Chondrocyte (in vitro differentiated cells): ENCODE measurements around the gene DCTD. TPM values are rescaled to one million over a fixed set of nuclear protein-coding genes. Genes with fewer than 3 reads are reported as not detected.

Experiments
- DNase-seq: peaks from one replicate; pipeline ENCODE4 v3.0.0; 2021; ENCODE audit warnings: mixed read lengths, low spot score
- H3K27ac Mint-ChIP-seq: one replicate; pipeline ENCODE4 v1.8.0; 2021; ENCODE audit warnings: mild to moderate bottlenecking, moderate library complexity, mixed read lengths; ENCODE audit not compliant: unreplicated experiment
- H3K27me3 Mint-ChIP-seq: 2 replicates; pipeline ENCODE4 v1.8.0; 2021; ENCODE audit warnings: low read depth, mixed read lengths
- H3K36me3 Mint-ChIP-seq: 2 replicates; pipeline ENCODE4 v1.8.0; 2021; ENCODE audit warnings: low read depth, mixed read lengths
- H3K4me1 Mint-ChIP-seq: 2 replicates; pipeline ENCODE4 v1.8.0; 2021; ENCODE audit warnings: low read depth, mild to moderate bottlenecking, mixed read lengths
- H3K4me3 Mint-ChIP-seq: one replicate; pipeline ENCODE4 v1.8.0; 2021; ENCODE audit warnings: mild to moderate bottlenecking, moderate library complexity, mixed read lengths; ENCODE audit not compliant: unreplicated experiment
- H3K9me3 Mint-ChIP-seq: 2 replicates; pipeline ENCODE4 v1.8.0; 2021; ENCODE audit warnings: low read depth, mixed read lengths
- total RNA-seq: library from RNA; stranded (reverse); gene quantifications from 3 replicates; pipeline ENCODE4 v1.2.1, GENCODE V29; 2021
- TF ChIP-seq, protein P1 (sequence below): fragments of 200-600 bp; sonication (generic); IDR thresholded peaks from 2 replicates; pipeline ENCODE4 v1.5.0; 2021; ENCODE audit warnings: antibody characterized with exemption, mild to moderate bottlenecking, moderate library complexity

Gene DCTD
- total RNA-seq, 1 donor from 2014 or later: 130 TPM

DNA sequence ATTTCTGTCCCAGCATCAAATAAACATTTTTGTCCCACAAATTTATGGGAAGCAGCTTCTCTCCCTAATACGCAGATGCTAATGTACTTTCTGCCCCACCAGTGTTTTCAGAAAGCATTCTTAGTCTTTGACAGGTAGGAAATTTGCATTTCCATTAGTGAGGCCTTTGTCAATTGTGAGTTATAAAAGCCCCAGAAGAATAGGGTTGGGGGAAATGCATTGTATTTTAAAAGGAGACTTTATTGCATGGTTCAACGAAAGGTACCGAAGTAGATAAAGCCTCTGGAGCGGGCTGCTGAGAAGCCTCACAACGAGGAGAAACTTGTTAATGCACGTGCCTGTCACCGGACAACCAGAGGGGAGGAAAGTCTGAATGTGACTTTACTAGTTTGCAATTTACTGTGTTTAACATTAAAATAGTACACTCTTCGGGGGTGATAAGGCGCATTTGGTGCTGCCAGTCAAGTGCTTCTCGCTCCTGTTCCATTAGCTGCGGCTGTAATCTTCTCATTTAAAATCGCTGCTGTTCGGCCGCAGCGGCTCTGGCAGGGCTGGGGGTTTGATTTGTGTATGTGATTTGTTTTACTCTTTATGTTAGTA, 63.4 kb downstream of the DCTD start:
- DNase-seq: no peak
- H3K4me3 Mint-ChIP-seq: no peak overlapping the region
- no peak overlapping the region for H3K27ac Mint-ChIP-seq
- H3K4me1 Mint-ChIP-seq: no peaks in the 10 kb centered on the region
- H3K36me3 Mint-ChIP-seq: peaks cover 2% of the 10 kb centered on the region
- TF ChIP-seq, protein P1, sequence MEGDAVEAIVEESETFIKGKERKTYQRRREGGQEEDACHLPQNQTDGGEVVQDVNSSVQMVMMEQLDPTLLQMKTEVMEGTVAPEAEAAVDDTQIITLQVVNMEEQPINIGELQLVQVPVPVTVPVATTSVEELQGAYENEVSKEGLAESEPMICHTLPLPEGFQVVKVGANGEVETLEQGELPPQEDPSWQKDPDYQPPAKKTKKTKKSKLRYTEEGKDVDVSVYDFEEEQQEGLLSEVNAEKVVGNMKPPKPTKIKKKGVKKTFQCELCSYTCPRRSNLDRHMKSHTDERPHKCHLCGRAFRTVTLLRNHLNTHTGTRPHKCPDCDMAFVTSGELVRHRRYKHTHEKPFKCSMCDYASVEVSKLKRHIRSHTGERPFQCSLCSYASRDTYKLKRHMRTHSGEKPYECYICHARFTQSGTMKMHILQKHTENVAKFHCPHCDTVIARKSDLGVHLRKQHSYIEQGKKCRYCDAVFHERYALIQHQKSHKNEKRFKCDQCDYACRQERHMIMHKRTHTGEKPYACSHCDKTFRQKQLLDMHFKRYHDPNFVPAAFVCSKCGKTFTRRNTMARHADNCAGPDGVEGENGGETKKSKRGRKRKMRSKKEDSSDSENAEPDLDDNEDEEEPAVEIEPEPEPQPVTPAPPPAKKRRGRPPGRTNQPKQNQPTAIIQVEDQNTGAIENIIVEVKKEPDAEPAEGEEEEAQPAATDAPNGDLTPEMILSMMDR: no peak
- peaks cover 17% of the 10 kb centered on the region for H3K9me3 Mint-ChIP-seq
- no peaks in the 10 kb centered on the region for H3K27me3 Mint-ChIP-seq

DNA sequence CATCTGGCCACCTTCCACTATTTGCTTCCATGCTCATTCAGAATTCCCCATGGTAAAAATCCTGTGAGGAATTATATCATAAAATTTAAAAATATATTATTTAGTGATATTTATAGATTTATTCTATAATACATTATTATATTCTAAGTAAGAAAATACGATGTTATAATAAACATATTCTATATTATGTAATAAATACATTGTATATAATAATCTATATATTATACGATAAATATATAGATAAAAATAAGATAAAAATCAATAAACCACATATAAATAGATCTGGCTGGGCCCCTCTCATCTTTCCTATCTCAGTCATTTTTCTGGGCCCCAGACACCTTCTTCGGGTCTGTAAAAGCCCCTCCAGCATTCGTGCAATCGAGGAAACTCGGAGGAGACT, 68.5 kb downstream of the DCTD start:
- no peaks in the 10 kb centered on the region for H3K36me3 Mint-ChIP-seq
- H3K9me3 Mint-ChIP-seq: peaks cover 10% of the 10 kb centered on the region
- H3K4me3 Mint-ChIP-seq: no peak overlapping the region
- H3K4me1 Mint-ChIP-seq: peaks cover 1% of the 10 kb centered on the region
- no peak overlapping the region for H3K27ac Mint-ChIP-seq
- H3K27me3 Mint-ChIP-seq: peaks cover 3% of the 10 kb centered on the region
- no peak for DNase-seq
- TF ChIP-seq, protein P1: no peak

DNA sequence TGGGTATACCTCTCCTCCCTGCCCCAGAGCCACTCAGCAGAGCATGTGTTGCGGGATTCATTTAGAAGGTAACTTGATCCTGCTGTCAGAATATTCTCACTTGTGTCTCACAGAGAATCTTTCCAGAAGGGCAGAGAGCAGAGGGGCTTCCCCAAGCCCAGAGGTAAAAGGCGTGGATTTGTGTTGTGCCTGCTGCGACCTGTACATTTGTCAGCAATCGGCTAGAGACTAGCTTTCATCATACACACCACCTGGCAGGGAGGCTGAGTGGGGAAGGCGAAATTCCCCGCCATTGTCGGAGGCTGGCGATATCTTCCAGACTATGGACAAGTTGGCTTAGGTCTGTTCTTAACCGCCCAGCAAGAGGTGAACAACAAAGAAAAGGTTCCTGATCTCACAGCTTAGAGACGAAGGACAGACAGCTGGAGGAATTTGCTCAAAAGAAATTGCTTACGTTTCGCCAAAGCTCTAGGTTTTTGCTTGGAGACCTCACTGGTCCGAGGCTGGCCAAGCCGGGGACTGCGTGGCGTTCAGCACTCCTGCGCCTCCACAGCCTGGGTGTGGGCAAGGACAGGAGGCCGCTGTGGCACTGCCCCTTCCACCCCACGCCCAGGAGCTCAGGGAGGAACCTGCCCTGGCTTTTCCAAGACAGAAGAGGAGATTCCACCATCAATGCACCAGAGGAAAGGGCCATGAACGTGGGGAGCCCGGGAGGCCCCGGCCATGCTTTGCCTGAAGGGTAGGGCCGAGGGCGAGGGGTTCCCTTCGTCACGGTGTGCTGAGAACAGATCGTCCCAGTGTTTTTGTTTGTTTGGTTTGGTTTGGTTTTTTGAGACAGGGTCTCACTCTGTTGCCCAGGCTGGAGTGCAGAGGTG, 69.4 kb downstream of the DCTD start:
- Mint-ChIP-seq H3K27me3 (peaks cover 6% of the 10 kb centered on the region), H3K27ac (no peak overlapping the region)

DNA sequence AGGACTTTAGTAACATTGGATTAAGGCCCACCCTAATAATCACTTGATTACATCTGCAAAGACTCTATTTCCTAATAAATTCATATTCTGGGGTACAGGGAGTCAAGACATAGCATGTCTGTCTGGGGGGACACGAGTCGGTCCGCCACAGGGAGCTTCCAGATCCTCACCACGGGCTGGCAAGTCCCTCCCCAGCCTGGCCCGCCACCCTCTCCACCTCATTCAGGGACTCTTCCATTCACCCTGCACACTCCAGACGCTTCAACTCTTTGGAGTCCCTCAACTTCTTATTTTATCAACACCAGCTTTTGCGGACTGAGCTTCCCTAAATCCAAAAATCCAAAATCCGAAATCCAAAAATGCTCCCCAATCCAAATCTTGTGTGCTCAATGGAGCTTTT, 71.2 kb downstream of the DCTD start:
- DNase-seq: no peak
- no peak overlapping the region for H3K4me3 Mint-ChIP-seq

More for the DNA sequence above, 69.4 kb downstream of the DCTD start:
- H3K4me1 Mint-ChIP-seq: peaks cover 3% of the 10 kb centered on the region
- no peak overlapping the region for H3K4me3 Mint-ChIP-seq
- peaks cover 4% of the 10 kb centered on the region for H3K9me3 Mint-ChIP-seq
- no peaks in the 10 kb centered on the region for H3K36me3 Mint-ChIP-seq
- DNase-seq: no peak
- TF ChIP-seq, protein P1: no peak

DNA sequence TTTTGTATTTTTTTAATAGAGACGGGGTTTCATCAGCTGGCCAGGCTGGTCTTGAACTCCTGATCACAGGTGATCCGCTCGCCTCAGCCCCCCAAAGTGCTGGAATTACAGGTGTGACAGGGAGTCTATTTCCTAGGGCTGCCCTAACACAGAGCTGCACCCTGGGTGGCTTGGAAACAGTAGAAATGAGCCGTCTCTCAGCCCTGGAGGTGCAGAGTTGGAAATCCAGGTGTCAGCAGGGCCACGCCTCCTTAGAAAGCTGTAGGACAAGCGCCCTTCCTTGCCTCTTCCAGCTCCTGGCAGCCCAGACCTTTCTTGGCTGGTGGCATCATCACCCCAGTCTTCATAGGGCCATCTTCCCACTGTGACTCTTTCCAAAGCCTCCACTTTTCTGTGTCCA, 71.6 kb downstream of the DCTD start:
- DNase-seq: no peak
- peaks cover 3% of the 10 kb centered on the region for H3K4me1 Mint-ChIP-seq
- TF ChIP-seq, protein P1: no peak
- H3K36me3 Mint-ChIP-seq: no peaks in the 10 kb centered on the region
- H3K9me3 Mint-ChIP-seq: peaks cover 5% of the 10 kb centered on the region
- H3K27me3 Mint-ChIP-seq: peaks cover 7% of the 10 kb centered on the region
- no peak overlapping the region for H3K27ac Mint-ChIP-seq
- no peak overlapping the region for H3K4me3 Mint-ChIP-seq

More for the DNA sequence above, 71.2 kb downstream of the DCTD start:
- Mint-ChIP-seq H3K36me3 (no peaks in the 10 kb centered on the region), H3K27ac (no peak overlapping the region), H3K9me3 (peaks cover 3% of the 10 kb centered on the region), H3K4me1 (peaks cover 3% of the 10 kb centered on the region), H3K27me3 (peaks cover 7% of the 10 kb centered on the region)
- TF ChIP-seq, protein P1: no peak
